Measurements from ENCODE around the gene C10orf90.

C10orf90 gene, protein sequence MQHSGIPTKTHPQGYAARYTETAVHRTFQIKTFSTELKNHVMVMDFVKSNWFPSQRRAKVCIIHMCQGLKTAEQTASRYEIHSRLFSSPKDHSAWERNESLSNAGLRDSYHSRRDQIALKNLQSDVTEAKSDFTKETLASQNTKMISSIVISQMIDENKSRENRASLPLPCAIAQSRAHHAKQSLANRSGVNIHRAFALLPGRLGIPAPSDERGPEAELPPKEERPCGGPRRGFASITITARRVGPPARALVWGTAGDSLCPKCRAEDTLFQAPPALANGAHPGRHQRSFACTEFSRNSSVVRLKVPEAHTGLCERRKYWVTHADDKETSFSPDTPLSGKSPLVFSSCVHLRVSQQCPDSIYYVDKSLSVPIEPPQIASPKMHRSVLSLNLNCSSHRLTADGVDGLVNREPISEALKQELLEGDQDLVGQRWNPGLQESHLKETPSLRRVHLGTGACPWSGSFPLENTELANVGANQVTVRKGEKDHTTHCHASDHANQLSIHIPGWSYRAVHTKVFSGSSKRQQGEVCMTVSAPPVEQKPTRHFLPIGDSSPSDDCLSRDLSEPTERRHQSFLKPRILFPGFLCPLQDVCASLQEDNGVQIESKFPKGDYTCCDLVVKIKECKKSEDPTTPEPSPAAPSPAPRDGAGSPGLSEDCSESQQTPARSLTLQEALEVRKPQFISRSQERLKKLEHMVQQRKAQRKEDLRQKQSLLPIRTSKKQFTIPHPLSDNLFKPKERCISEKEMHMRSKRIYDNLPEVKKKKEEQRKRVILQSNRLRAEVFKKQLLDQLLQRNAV

DNA sequence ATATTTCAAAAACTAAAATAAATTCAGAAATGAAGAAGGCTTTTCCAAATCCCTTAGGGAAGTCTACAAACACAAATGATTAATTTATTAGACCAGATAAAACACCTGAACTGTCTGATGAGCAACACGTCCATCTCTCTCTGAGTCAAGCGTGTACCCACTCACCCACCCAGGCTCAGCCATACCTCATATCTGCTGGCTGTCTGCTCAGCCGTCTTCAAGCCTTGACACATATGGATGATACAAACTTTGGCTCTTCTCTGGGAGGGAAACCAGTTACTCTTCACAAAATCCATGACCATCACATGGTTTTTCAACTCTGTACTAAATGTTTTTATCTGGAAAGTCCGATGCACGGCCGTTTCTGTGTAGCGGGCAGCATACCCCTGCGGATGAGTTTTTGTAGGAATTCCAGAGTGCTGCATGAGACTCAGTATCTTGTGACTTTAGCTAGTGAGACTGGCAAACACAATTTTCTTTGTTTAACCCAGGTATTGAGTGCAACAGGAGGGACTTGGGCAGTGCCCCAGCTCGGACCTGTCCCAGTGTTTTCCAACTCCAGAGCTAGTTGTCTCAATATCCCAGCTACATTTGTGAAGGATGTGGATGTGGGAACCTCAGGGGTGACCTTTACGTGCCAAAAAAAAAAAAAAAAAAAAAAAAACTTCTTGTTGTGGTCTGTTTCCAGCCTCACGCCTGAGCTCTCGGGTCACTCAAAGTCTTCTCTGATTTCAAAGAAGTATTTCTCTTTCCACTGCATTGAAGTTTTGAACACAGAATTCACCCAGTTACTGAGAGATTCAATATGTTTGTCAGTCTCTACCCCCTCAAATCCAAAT lies at the start of gene C10orf90:
Gene C10orf90, minus strand, starts transcription at position 638 of the 839 bp plus-strand sequence. Its CDS starts 213 bp downstream, at position 425.
- DNase-seq (ENCODE audit: low read depth) = no peak

DNA sequence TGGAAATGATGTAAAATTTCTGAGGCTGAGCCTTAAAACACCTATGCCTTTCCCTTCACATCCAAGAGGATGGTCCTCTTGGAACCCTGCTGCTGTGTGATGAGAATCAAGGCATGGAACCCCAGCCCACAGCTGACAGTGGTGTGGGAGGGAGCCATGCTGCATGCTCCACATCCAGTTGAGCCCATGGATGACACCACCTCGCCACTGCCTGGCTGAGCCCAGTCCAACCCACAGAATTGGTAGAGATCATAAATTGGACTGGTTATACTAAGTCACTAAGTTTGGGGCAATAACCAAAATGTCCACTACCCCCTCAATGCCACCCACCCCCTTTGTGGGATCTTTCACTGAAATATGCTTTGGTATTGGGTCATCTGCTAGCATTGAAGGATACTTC lies 45.9 kb upstream of the C10orf90 start:
- no peak for DNase-seq (ENCODE audit: low read depth)

DNA sequence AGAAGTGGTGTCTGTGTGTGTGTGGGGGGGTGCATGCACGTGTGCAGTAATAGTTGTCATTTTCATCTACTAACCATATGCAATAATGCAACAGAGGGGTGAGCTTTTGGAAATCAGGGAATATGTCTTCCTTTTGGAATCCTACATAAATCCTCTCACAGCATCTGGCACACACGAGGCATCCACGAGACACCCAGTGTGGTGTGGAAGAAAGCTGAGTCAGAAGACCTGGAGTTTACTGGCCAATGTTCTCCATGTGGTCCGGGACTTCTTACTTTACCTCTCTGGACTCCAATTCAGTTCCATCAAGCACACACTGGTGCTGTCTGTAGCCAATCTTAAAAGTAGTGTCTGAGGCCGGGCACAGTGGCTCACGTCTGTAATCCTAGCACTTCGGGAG lies 43.1 kb upstream of the C10orf90 start:
- no peak for DNase-seq (ENCODE audit: low read depth)

DNA sequence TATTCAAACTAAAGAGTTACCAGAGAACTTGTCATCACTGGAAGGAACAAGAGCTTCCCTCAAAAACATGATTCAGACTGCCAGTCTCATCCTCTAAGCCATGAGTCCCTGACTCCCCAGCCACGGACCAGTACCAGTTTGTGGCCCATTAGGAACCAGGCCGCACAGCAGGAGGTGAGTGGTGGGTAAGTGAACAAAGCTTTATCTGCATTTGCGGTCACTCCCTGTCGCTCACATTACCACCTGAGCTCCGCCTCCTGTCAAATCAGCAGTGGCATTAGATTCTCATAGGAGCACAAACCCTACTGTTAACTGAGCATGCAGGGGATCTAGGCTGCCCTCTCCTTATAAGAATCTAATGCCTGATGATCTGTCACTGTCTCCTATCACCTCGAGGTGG lies 42.2 kb upstream of the C10orf90 start:
- DNase-seq (ENCODE audit: low read depth) = no peak

DNA sequence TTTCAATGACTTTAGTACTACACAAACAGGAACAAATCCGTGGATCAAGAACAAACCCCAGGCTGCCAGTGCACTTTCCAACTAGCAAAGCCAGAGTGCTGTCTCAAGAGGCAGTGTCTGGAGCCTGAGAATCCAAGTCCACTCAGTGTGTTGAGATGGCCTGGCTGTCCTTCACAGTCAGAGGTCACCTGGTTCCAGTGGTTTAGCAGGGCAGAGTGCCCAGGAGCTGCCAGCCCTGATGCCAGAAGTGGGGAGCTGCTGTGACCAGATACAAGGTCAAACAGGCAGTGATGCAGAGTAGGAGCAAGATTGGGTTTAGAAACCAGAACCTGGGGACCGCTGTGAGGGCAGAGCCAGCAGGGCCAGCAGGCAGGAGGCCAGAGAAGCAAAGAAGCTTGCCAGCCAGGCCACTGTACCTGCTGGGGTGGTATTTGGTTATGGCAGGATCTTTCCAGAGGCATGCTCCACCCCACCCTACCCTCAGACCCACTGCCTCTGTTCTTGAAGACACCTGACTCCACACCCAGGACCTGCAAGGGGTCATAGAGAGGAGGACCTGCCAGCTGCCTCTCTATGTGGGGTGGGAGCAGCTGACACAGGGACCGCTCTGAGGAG lies 35.6 kb upstream of the C10orf90 start:
- DNase-seq (ENCODE audit: low read depth) = no peak

DNA sequence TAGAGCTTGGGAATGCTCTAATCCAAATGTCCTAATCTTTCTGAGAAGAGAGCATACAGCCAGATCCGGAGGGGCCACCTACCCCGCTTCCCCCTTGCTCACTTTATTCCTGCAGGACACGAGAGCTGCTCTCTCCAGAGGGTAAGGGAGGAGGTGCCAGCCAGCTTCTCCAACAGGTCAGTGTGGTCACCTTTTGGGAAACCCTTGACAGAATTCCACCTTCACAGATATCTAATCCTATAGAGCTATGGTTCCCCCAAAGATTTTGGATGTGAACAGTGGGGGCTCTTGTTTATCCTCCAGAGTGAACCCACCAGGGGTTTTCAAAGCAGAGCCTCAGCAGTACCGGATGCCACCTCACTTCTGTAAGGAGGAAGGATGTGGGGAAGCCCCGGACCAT lies 34.6 kb upstream of the C10orf90 start:
- no peak for DNase-seq (ENCODE audit: low read depth)

DNA sequence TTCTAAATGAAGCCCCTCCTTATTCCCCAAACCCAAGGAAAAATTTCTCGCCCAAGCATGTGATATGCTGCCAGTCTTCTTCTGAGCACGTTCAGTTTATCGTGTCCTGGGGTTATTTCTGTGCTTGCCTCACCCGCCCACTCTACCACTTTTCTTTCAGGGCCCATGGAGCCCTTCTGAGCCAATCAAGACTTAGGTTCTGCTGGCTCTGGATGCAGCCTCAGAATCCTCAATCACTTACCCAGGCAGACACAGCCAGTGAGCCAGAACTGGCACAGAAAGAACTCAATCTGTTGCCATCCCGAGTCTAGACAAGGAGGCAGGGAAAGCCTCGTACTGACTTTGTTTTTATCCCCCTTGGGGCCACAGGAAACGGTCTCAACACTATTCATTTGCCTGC lies 34.2 kb upstream of the C10orf90 start:
- no peak for DNase-seq (ENCODE audit: low read depth)

DNA sequence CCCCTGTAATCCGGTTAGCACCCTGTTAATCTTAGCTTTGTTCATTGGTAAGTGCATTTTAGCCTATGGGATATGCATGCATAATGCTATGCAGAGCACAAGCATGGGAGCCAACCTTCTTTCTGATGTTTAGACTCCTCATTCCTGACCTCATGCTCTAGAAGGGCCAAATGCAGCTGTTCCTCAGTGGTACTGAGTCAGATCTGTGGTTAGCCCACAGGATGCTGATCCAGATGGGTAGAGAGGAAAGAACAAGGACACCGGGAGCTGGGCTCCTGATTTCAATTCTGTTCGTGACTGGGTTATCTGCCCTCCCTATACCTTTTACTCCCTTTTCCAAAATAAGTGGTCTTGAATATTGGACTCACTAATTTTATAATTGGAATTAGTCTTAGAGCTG lies 31.7 kb upstream of the C10orf90 start:
- no peak for DNase-seq (ENCODE audit: low read depth)

DNA sequence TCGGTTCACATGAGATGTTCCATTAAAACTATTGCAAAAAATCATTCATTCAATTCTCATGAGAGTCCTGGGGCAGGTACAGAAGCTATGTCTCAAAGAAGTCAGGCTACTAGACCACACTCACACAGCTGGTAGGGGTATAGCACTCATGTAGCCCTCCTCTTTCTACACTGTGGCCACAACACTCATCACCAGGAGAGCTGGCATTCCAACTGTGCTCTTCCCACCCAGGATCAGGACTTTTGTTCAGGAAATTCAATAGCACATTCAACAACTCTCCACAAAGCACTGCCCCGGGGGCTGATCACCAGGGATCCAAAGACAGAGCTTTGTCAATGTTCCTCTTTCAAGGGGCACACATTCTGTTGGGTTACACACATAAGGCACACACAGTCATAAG lies 31.0 kb upstream of the C10orf90 start:
- no peak for DNase-seq (ENCODE audit: low read depth)

DNA sequence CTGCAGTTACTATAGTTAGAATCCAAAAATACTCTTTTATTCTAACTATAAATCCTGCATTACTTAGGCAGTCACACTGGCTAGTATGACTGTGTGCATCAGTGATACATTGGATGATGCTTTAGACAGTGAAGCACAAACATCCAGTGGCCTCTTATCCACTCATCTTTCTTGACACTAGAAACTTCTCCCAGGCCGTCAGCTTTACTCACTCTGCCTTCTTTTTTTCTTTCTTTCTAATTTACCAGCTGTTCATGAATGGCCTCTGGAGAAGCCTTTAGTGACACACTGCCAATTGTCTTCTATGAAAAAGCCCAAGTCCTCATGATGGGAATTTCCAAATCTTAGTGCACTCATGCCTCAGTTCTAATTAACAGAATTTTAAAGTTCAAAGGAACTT lies 26.2 kb upstream of the C10orf90 start:
- DNase-seq (ENCODE audit: low read depth) = no peak

DNA sequence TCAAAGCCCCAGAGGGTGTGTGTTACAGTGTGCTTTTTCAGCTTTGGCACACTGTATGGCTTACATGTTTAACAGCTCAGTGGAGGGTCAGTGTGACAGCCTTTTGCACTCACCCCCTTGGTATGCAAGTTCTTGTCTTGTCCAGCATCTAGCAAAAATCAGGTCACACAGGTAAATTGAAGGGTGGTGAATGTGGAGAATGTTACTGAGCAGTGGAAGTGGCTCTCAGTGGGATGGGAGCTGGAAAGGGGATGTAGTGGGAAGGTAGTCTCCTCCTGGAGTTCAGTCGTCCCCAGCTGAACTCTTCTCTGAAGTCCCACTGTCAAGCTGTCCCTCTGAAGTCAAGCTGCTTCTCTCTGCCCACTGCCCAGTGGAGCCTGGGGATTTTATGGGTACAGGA lies 21.0 kb upstream of the C10orf90 start:
- DNase-seq (ENCODE audit: low read depth) = no peak

DNA sequence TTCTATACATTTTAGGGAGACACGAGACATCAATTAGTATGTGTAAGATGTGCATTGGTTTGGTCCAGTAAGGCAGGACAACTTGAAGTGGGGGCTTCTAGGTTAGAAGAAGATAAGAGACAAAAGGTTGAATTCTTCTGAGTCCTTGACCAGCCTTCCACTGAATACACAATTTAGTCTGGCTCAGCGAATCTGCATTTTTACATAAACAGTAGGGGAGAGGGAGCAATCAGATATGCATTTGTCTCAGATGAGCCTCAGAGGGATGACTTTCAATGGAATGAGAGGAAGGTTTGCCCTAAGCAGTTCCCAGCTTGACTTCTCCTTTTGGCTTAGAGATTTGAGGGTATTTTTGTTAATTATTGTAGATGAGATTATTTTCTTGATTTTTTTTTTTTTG lies 20.0 kb upstream of the C10orf90 start:
- DNase-seq (ENCODE audit: low read depth) = no peak

DNA sequence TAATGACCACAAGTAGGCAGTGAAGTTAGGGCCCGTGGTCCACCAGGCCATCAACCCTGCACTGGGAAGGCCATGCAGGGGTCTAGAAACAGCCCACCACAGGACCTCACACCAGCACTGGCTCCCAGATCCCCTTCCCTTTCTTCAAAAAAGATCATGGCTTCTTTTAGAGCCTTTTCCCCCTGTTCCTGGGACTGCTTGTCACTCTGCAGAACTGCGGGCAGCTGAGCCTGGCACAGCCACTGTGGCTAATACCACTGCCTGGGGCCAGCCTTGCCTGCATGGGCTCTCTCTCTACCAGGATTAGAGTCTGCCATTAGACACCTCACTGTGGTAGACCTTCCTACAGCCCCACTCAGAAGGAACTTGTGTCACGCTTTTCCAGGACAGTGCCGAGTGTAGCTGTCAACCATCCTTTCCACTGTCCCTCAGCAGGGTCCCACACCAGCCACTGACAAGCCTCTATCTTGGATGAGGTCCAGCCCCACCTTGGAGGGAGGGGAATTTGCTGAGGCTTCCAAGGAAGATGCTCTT lies 19.0 kb upstream of the C10orf90 start:
- no peak for DNase-seq (ENCODE audit: low read depth)

DNA sequence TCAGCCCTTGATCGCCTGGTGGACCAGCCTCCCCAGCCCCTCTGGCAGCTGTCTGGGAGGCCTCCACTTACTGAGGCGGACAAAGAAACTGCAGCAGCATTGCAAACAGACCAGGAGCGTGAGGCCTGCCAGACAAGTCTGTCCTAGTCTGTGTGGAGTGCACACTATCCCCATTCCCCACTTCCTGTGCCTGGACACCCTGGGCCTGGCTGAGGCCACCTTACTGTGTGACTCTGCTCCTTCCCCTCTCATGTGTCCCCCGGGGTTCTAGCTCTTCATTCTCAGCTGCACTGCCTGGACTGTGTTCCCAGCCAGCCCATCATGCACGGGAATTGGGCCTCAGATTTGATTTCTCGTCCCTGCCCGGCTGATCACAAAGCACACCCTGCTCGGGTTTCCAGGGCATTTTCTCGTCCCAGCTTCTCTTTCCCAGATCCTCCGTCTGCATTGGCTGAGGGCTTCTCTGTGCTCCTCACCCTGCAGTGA lies 16.7 kb upstream of the C10orf90 start:
- DNase-seq (ENCODE audit: low read depth) = no peak

DNA sequence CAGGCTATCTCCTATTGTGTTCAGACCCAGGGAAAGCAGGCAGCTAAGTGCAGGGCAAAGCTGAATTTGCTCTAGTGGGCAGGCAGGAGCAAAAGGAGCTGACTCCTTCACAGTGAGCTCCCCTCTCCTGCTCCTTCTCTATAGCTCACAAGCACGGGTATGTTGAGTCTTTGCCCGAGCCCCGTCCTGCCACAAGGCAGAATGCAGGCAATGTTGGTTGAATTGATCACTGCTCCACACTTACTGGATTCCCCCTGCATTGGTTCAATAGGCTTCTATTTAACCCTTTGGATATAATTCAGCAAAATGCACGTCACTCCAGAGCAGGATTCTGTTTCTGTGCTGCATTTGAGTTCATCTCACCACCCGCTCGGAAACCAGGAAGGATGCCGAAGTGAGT lies 16.2 kb upstream of the C10orf90 start:
- DNase-seq (ENCODE audit: low read depth) = no peak

DNA sequence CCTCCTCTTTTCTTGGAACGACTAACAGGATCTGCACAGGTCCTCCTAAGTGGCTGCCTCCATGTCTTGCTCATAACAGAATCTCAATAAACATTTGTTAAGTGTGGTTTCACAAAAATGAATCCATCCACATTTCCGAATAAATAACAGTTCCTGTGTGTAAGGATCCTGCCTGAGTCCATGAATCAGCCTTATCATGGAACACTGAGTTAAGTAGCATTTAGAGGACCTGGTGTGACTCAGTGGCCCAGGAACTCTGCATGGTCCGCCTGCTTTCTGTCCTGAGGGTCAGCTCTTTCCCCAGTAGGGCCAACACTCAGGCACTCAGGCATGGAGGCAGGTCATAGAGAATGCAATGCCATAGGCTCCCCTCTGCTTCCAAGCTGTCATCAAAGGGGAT lies 15.8 kb upstream of the C10orf90 start:
- DNase-seq (ENCODE audit: low read depth) = no peak

DNA sequence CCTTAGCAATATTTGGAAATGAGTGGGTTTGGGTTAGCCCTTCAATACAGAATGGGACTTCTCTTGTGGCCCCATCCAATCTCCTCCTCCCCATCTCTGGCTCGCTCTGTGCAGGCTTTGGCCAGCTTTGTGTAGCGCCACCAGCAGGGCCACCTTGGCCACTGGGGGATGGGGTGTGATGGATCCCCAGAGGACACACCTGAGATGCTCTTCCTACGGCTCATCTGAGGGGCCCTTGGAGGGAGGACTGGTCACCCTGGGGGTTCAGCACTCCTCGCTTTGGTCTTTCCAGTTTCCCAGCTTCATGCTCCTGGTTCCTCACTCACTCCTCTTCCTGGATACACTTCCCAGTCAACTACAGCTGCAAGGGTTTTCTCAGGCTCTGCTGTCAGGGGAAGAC lies 15.3 kb upstream of the C10orf90 start:
- DNase-seq (ENCODE audit: low read depth) = no peak

DNA sequence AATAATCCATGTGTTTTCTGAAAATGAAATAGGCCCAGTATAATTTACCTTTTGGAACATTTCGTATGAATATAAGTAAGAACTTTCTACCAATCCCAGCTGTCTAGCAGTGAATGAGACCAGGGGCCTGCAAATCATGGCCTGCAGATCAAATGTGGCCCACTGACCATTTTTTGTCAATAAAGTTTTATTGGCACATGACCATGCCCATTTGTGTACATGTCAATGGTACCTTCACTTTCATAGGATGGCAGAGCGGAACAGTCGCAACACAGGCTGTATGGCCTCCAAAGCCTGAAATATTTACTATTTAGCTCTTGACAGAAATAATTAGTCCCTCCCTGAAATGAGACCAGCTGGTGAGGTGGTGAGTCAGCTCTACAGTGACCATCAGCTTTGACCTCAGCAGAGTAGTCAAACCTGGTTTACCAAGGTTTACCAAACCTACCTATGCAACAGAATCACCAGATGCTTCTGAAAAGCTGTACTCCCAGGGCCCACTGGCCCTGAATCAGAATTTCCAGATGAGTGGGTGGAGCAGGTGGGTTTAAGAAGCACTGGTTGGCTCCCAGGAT lies 13.8 kb upstream of the C10orf90 start:
- DNase-seq (ENCODE audit: low read depth) = no peak

DNA sequence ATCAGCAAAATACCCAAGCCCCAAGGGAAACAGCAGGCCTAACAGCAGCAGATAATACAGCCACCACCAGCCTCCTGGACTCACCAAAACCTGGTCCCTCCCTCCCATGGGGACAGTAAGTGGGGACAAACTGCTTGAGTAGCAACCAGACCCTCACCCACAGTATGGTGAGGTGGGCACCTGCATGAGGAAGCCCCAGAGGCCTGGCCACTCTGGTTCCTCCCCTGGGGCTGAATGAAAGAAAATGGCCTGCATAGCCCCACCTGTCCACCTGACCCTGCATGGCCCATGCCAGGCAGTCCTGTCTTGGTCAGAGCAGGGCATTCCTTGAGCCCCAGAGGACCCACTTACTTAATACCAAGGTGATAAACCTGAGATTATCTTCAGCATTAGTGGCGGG lies 13.0 kb upstream of the C10orf90 start:
- no peak for DNase-seq (ENCODE audit: low read depth)

DNA sequence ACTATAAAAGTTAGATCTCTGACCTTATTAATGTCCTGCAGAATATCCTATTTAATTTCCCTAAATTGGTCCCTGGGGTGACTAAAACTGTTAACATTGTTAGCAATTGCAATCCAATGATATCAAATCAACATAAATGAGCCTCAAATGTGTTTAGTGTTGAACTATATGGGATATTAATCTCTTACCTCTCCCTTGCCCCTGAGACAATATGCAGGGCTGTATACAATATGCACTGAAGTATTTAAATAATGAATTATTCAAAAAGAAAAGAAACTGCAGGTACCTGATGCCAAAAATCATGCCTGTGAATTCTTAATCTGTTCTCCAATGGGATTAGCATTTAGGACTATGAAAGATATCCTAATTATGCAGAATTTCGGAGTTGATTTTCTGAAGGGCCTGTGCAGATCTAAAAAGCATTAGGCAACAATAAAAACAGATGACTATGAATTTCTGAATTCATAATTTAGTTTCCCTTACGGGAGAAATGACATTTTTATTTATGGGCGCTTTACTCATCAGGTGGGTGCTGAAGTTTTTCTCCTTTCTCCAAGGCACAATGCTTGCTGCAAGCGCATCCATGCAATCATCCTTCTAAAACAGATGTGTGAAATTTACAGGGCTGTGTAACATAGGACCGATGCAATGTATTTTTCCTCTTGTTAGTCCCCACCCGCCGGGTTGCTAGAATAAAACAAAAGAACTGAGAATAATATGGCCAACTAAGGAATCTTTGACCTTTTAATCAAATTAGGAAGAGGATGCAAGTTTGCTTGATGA lies 5.4 kb upstream of the C10orf90 start:
- DNase-seq (ENCODE audit: low read depth) = no peak
